K562 (cell line): Measurements from ENCODE around the gene CD164L2. TPM values are rescaled to one million over a fixed set of nuclear protein-coding genes. Genes with fewer than 3 reads are reported as not detected.

ENCODE experiments used
- CEBPB ChIP-seq: fragments of 450-650 bp; IDR thresholded peaks from 2 replicates; pipeline ENCODE4 v1.6.1; 2016; ENCODE audit warnings: missing genetic modification characterization, missing compliant biosample characterization
- CEBPG ChIP-seq, 3 experiments: fragments of 200-800 bp in 1 of 3; sonication (Bioruptor generic) in 1 of 3; sonication (generic) in 1 of 3; formaldehyde crosslinking in 1 of 3; IDR thresholded peaks in 2 of 3; conservative IDR thresholded peaks in 1 of 3; 2 replicates each; pipeline versions ENCODE4 v1.6.1 to v1.8.0; 2016 to 2022; ENCODE audit warnings: missing compliant biosample characterization in 2 of 3, missing genetic modification characterization in 2 of 3, mild to moderate bottlenecking in 1 of 3, missing genetic modification reagents in 1 of 3
- GTF2E2 ChIP-seq: fragments of 200-800 bp; sonication (Bioruptor generic); IDR thresholded peaks from 2 replicates; pipeline ENCODE4 v1.6.1; 2016; ENCODE audit warnings: missing genetic modification characterization, missing compliant biosample characterization
- GTF3C2 ChIP-seq: IDR thresholded peaks from 3 replicates; pipeline ENCODE4 v1.6.1; 2011; ENCODE audit warnings: borderline replicate concordance, mild to moderate bottlenecking, moderate library complexity; ENCODE audit not compliant: insufficient read length; ENCODE audit errors: extremely low read depth
- HMGN3 ChIP-seq: IDR thresholded peaks from 2 replicates; pipeline ENCODE4 v1.6.1; 2011; ENCODE audit warnings: borderline replicate concordance, low read depth, mild to moderate bottlenecking, mixed read lengths, low read length; ENCODE audit not compliant: insufficient read length; ENCODE audit errors: extremely low read depth
- MAFG ChIP-seq: fragments of 450-650 bp; conservative IDR thresholded peaks from 2 replicates; pipeline ENCODE4 v1.6.1; 2016; ENCODE audit warnings: missing genetic modification characterization, missing compliant biosample characterization
- MNT ChIP-seq, 2 experiments: fragments of 450-650 bp; conservative IDR thresholded peaks; 2 replicates each; pipeline ENCODE4 v1.6.1; 2017; ENCODE audit warnings: mild to moderate bottlenecking in 2 of 2, moderate library complexity in 2 of 2
- MTA2 ChIP-seq: fragments of 450-650 bp; IDR thresholded peaks from 2 replicates; pipeline ENCODE4 v1.6.1; 2016; ENCODE audit warnings: low read depth
- NFXL1 ChIP-seq: fragments of 450-650 bp; formaldehyde crosslinking; IDR thresholded peaks from 2 replicates; pipeline ENCODE4 v1.4.0; 2021; ENCODE audit warnings: mild to moderate bottlenecking
- NR2F6 ChIP-seq: fragments of 450-650 bp; formaldehyde crosslinking; IDR thresholded peaks from 2 replicates; pipeline ENCODE4 v1.4.0; 2020; ENCODE audit warnings: mild to moderate bottlenecking
- PTTG1 ChIP-seq: fragments of 450-650 bp; IDR thresholded peaks from 2 replicates; pipeline ENCODE4 v1.6.1; 2016; ENCODE audit warnings: low read depth, mild to moderate bottlenecking, missing genetic modification characterization, missing compliant biosample characterization
- SMAD3 ChIP-seq: fragments of 450-650 bp; formaldehyde crosslinking; conservative IDR thresholded peaks from 2 replicates; pipeline ENCODE4 v1.4.0; 2020; ENCODE audit warnings: mild to moderate bottlenecking
- STAG1 ChIP-seq: sonication (generic); formaldehyde crosslinking; IDR thresholded peaks from 2 replicates; pipeline ENCODE4 v1.5.0; 2020; ENCODE audit warnings: missing genetic modification reagents, borderline replicate concordance
- TAF15 ChIP-seq: fragments of 200-400 bp; formaldehyde crosslinking; IDR thresholded peaks from 2 replicates; pipeline ENCODE4 v1.6.1; 2017; ENCODE audit warnings: mild to moderate bottlenecking, low read depth, low read length, moderate library complexity
- U2AF1 ChIP-seq: fragments of 200-400 bp; formaldehyde crosslinking; optimal IDR thresholded peaks from 2 replicates; pipeline ENCODE3; 2017; ENCODE audit warnings: mild to moderate bottlenecking, low read depth, low read length, moderate library complexity
- XRCC5 ChIP-seq: fragments of 200-400 bp; formaldehyde crosslinking; IDR thresholded peaks from 2 replicates; pipeline ENCODE4 v1.6.1; 2017; ENCODE audit warnings: low read depth, mild to moderate bottlenecking, low read length
- ZNF134 ChIP-seq: fragments of 250-450 bp; sonication (Bioruptor Pico); conservative IDR thresholded peaks from 2 replicates; pipeline ENCODE4 v1.4.0; 2020
- ZNF212 ChIP-seq: fragments of 450-650 bp; formaldehyde crosslinking; IDR thresholded peaks from 2 replicates; pipeline ENCODE4 v1.4.0; 2020; ENCODE audit warnings: mild to moderate bottlenecking
- ZNF253 ChIP-seq: fragments of 250-450 bp; sonication (Bioruptor Pico); conservative IDR thresholded peaks from 2 replicates; pipeline ENCODE4 v1.6.1; 2021; ENCODE audit warnings: mild to moderate bottlenecking
- ZNF431 ChIP-seq: sonication (generic); formaldehyde crosslinking; IDR thresholded peaks from 2 replicates; pipeline ENCODE4 v1.8.0; 2022; ENCODE audit warnings: mild to moderate bottlenecking, missing genetic modification reagents
- ZNF785 ChIP-seq: fragments of 250-450 bp; sonication (Bioruptor Pico); IDR thresholded peaks from 2 replicates; pipeline ENCODE4 v1.4.0; 2020; ENCODE audit warnings: mild to moderate bottlenecking
- ZSCAN29 ChIP-seq: fragments of 450-650 bp; IDR thresholded peaks from 2 replicates; pipeline ENCODE4 v1.6.1; 2017
- polyA plus RNA-seq, 8 experiments: library from polyadenylated mRNA; depleted of rRNA in 4 of 8; stranded (reverse) in 5 of 8; unstranded in 3 of 8; fragments of >200 nt; fragmentation: Nextera tagmentation in 2 of 8; fragmentation: Illumina TruSeq in 1 of 8; extraction: Ambion mirVana in 2 of 8; extraction: Trizol in 1 of 8; gene quantifications; 2 replicates each; pipeline versions ENCODE4 v1.2.1 to v1.2.3, GENCODE V29; 2011 to 2014; ENCODE audit warnings: inconsistent platforms in 1 of 8, missing spikeins in 1 of 8
- total RNA-seq, 7 experiments: library from RNA; depleted of rRNA in 6 of 7; stranded (reverse); fragments of >200 nt in 6 of 7; fragmentation: Illumina TruSeq in 2 of 7; extraction: Trizol in 2 of 7; gene quantifications; 2 replicates each; pipeline versions ENCODE4 v1.2.1 to v1.2.3, GENCODE V29; 2011 to 2021; ENCODE audit warnings: low replicate concordance in 1 of 7
- TF ChIP-seq, protein P1 (sequence below): fragments of 250-450 bp; sonication (Bioruptor Pico); IDR thresholded peaks from 2 replicates; pipeline ENCODE4 v1.8.0; 2021; ENCODE audit warnings: moderate library complexity, mild to moderate bottlenecking, inconsistent platforms

The CD164L2 gene
- total and polyA plus RNA-seq, 9 of the 15 experiments (the other 6 are each of a cell fraction or from before 2014, with no cell fraction given): 0.08 to 0.92 (median 0.38) TPM; not detected in 1

GRCh38 chr1:27332536-27333281 lies 50.4 kb downstream of the CD164L2 start (continued):
- TF ChIP-seq CEBPB (tag) (peak; percentile 77), ZNF212 (no peak), SMAD3 (CRISPR knock-in tag) (no peak), ZNF431 (no peak), CEBPG (CRISPR knock-in tag; IDR thresholded peaks at IDR 0.05) (no peak), CEBPG (tag; conservative IDR thresholded peaks at IDR 0.05 in 1 of 2, IDR thresholded peaks at IDR 0.05 in 1 of 2) (no peak), HMGN3 (peak; percentile 33), MNT (conservative IDR thresholded peaks at IDR 0.05) (no peak), U2AF1 (no peak), TAF15 (no peak), PTTG1 (no peak), STAG1 (CRISPR knock-in tag) (no peak), GTF2E2 (no peak), NR2F6 (CRISPR knock-in tag) (no peak), ZSCAN29 (no peak), GTF3C2 (no peak), ZNF134 (CRISPR knock-in tag) (no peak), ZNF785 (no peak), MTA2 (no peak), XRCC5 (peak; percentile 50; the same call in 1 of the 2 replicates), MAFG (no peak), NFXL1 (CRISPR knock-in tag) (no peak), ZNF253 (no peak)
- TF ChIP-seq, protein P1, sequence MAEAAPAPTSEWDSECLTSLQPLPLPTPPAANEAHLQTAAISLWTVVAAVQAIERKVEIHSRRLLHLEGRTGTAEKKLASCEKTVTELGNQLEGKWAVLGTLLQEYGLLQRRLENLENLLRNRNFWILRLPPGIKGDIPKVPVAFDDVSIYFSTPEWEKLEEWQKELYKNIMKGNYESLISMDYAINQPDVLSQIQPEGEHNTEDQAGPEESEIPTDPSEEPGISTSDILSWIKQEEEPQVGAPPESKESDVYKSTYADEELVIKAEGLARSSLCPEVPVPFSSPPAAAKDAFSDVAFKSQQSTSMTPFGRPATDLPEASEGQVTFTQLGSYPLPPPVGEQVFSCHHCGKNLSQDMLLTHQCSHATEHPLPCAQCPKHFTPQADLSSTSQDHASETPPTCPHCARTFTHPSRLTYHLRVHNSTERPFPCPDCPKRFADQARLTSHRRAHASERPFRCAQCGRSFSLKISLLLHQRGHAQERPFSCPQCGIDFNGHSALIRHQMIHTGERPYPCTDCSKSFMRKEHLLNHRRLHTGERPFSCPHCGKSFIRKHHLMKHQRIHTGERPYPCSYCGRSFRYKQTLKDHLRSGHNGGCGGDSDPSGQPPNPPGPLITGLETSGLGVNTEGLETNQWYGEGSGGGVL (CRISPR knock-in tag): no peak
